ENCODE measurements around the gene ACTL6B. TPM values are rescaled to one million over a fixed set of nuclear protein-coding genes. Genes with fewer than 3 reads are reported as not detected.

ACTL6B gene
- total and polyA plus RNA-seq, 2 of the 8 experiments (the other 6 are each of a cell fraction or from before 2014, with no cell fraction given) = 2.1 to 4.5 TPM

DNA sequence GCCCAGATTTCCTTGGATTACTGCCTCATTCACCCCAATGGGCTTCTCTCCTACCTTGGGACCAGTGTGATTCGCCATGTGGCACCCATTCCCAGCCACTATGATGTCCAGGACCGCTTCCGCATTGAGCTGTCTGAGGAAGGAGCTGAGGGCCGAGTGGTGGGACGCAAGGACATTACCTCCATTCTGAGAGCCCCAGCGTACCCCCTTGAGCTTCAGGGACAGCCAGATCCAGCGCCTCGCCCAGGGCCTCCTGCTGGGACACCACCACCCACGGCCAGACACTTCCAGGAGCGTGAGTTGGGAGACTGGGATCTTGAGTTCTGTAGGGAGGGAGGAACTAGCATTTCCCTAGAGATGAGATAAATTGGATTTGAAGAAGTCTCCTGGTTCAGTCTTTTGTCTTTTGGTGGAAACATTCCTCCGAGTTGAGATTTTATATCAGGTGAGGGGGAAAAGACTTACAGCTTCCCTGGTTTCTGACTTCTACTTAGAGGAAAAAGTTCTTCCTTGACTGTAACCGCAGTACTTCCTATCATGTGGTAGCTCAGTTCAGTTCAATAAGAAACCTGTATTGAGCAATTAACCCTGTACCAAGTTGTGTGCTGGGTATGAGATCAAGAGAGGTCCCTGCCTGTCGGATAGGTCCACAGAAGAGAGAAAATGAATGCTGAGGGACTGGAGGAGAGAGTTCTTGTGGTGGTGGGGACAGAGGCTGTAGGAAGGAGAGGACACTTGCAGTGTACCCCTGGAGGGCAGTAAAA is 42.7 kb downstream of the ACTL6B start:
- no peak overlapping the region for H3K18ac ChIP-seq (ENCODE audit: extremely low read depth, low read length)
- no peak overlapping the region for H4K5ac ChIP-seq (ENCODE audit: insufficient read length, low read depth, low read length)
- no peak overlapping the region for H2BK120ac ChIP-seq (replicated peaks; ENCODE audit: low read depth, low read length)
- peaks cover 5% of the 10 kb centered on the region for H3K23me2 ChIP-seq (ENCODE audit: low read depth, low read length)
- no peaks in the 10 kb centered on the region for H3K9me3 ChIP-seq (ENCODE audit: insufficient read depth in 2 of 2, low read depth in 1 of 2, low read length in 1 of 2)
- H3K23ac ChIP-seq (ENCODE audit: insufficient read length) = no peak overlapping the region
- no peak overlapping the region for H2AFZ ChIP-seq (ENCODE audit: low read length)
- H3K36me3 ChIP-seq (ENCODE audit: control insufficient read depth in 2 of 4, insufficient read depth in 4 of 4, low read length in 3 of 4) = no peaks in the 10 kb centered on the region
- H2BK12ac ChIP-seq (ENCODE audit: low read depth, low read length) = no peak overlapping the region
- FAIRE-seq (no peak), DNase-seq (ENCODE audit: low read depth in 1 of 2, low spot score in 2 of 2) (no peak)
- peak overlapping the region in 1 of 4 experiments; percentile 75; a peak in 1 of 8 replicates for H3K4me3 ChIP-seq (ENCODE audit: extremely low read depth in 1 of 4, insufficient read depth in 2 of 4, low read depth in 3 of 4, low read length in 4 of 4)
- TF ChIP-seq TCF12 (IDR thresholded peaks at IDR 0.05; ENCODE audit: low read depth, low read length) (no peak), HDAC2 (IDR thresholded peaks at IDR 0.05; ENCODE audit: borderline replicate concordance in 1 of 2, low read depth in 2 of 2, low read length in 2 of 2) (no peak), SUZ12 (IDR thresholded peaks at IDR 0.05; ENCODE audit: low read length) (no peak), JUND (IDR thresholded peaks at IDR 0.05; ENCODE audit: low read length) (no peak), KDM4A (IDR thresholded peaks at IDR 0.05; ENCODE audit: low read depth, low read length, severe bottlenecking) (no peak)
- H2BK5ac ChIP-seq (ENCODE audit: low read depth, low read length) = no peak overlapping the region
- WGBS, 2 experiments (ENCODE audit: extremely low coverage in 1 of 2, insufficient coverage in 1 of 2, insufficient read length in 1 of 2, insufficient replicate concordance in 2 of 2, low coverage in 1 of 2, low lambda C conversion rate in 2 of 2, missing lambda C conversion rate in 1 of 2) = 88% methylated on average over 13 of the region's 13 CpGs; no CpG with 5 or more reads in 1 of the 2 experiments
- peaks cover 0 to 6% (median 2%) of the 10 kb centered on the region in 4 experiments; a peak in 3 of 7 replicates for H3K4me1 ChIP-seq (replicated peaks in 1 of 4; ENCODE audit: control insufficient read depth in 3 of 4, insufficient read depth in 4 of 4, low read length in 3 of 4)
- POLR2A ChIA-PET (ENCODE audit: partially characterized antibody) = interaction anchor here (1.1 to 2.4 kb wide), 6 partner anchors 9 to 215 kb away, joined by 3 to 19 read pairs (median 8); partner anchors contain the start of genes FBXO24, LRCH4 and PCOLCE
- H3K4ac ChIP-seq (replicated peaks; ENCODE audit: insufficient read length, low read depth, low read length) = no peak overlapping the region
- no peak overlapping the region for H4K91ac ChIP-seq (replicated peaks; ENCODE audit: insufficient read length, low read length)
- no peak overlapping the region; a peak in 1 of 7 replicates for H3K9ac ChIP-seq (replicated peaks in 1 of 4; ENCODE audit: extremely low read depth in 1 of 4, low read depth in 3 of 4, low read length in 3 of 4)
- H4K8ac ChIP-seq (ENCODE audit: extremely low read depth, insufficient read depth, low read length) = no peak overlapping the region
- H3K27me3 ChIP-seq (replicated peaks in 1 of 4; ENCODE audit: control insufficient read depth in 3 of 4, extremely low read depth in 1 of 4, insufficient read depth in 3 of 4, low read length in 3 of 4) = no peaks in the 10 kb centered on the region; a peak in 1 of 7 replicates
- no peaks in the 10 kb centered on the region for H3K79me2 ChIP-seq (ENCODE audit: control insufficient read depth in 1 of 2, insufficient read depth in 2 of 2, low read length in 2 of 2)
- H2AK5ac ChIP-seq (ENCODE audit: low read depth, low read length) = no peak overlapping the region
- H3K56ac ChIP-seq (replicated peaks; ENCODE audit: insufficient read length, low read depth, low read length) = no peak overlapping the region
- H2BK15ac ChIP-seq (ENCODE audit: low read length) = peak overlapping the region; percentile 33; the same call in 1 of the 2 replicates
- H3K14ac ChIP-seq (ENCODE audit: insufficient read length) = no peak overlapping the region
- H4K20me1 ChIP-seq (replicated peaks in 1 of 2; ENCODE audit: control insufficient read depth in 1 of 2, insufficient read depth in 2 of 2, low read length in 2 of 2) = peaks cover 0 to 2% of the 10 kb centered on the region in 2 experiments
- no peak overlapping the region for H2BK20ac ChIP-seq (ENCODE audit: low read length)
- CTCF ChIA-PET (ENCODE audit: partially characterized antibody) = interaction anchor here (0.9 to 8.8 kb wide), 34 partner anchors 8 to 186 kb away, joined by 3 to 73 read pairs (median 5); partner anchors contain the start of genes ACTL6B, EPO, GIGYF1 and POP7
- peak overlapping the region; percentile 68 to 94; a peak in 3 of 4 replicates for H3K4me2 ChIP-seq (ENCODE audit: insufficient read depth in 1 of 2, low read depth in 2 of 2, low read length in 2 of 2)
- no peak overlapping the region for H3K27ac ChIP-seq (ENCODE audit: low read depth, low read length)
- H3K79me1 ChIP-seq (ENCODE audit: low read depth, low read length) = no peaks in the 10 kb centered on the region

Data from H1 (cell line).